ENCODE results near the gene NPAS3. TPM values are rescaled to one million over a fixed set of nuclear protein-coding genes. Genes with fewer than 3 reads are reported as not detected.

Gene NPAS3
- polyA plus RNA-seq, 1 donor: 1.0 TPM

DNA sequence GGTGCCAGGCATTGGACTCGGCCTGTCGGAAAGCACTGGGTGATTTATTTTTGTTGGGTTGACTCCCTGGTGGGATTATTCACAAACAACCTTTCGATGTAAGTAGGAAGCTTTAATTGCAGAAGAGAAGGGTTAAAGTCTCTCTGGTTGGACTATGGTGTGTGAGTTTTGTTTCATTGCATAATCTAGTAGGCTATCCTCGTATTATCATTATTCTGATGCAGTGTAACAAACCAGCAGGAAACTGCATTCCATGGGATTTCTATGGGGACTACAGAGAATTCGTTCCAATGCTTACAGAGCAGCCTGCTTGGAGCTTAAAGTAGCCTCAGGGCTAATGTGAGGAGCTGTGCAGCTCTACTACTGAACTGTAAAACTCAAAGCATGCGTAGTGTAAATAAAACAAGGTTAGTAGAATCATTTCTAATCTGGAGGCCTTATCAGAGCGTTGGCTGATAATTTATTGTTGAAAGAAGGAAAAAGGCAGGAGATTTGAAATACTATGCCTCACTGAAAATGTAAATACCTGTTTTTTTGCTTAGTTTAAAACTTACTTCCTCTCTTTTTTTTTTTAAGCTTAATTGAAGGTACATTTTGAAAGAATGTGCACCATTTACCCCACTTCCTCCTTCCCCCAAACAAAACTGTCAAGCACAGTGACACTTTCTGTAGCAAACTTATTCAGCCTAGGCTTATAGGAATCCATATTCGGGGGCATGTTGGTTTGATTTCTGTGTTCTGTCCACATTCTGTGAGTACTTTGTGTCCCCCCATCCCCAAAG, 226.7 kb downstream of the NPAS3 start:
- WGBS (ENCODE audit: insufficient coverage, low lambda C conversion rate): 48% methylated on average over 4 of the region's 8 CpGs
- no peaks in the 10 kb centered on the region for H3K9me3 ChIP-seq (ENCODE audit: control insufficient read depth, low read depth, low read length)
- DNase-seq: no peak
- no peak overlapping the region for H3K4me3 ChIP-seq (ENCODE audit: low read length)
- no peaks in the 10 kb centered on the region for H3K4me1 ChIP-seq (ENCODE audit: control insufficient read depth, insufficient read depth, low read length)
- H3K36me3 ChIP-seq (ENCODE audit: control insufficient read depth, insufficient read depth, low read length): no peaks in the 10 kb centered on the region
- no peak overlapping the region for H3K27ac ChIP-seq (ENCODE audit: low read length)
- no peaks in the 10 kb centered on the region for H3K27me3 ChIP-seq (ENCODE audit: control insufficient read depth, insufficient read depth, low read length)

DNA sequence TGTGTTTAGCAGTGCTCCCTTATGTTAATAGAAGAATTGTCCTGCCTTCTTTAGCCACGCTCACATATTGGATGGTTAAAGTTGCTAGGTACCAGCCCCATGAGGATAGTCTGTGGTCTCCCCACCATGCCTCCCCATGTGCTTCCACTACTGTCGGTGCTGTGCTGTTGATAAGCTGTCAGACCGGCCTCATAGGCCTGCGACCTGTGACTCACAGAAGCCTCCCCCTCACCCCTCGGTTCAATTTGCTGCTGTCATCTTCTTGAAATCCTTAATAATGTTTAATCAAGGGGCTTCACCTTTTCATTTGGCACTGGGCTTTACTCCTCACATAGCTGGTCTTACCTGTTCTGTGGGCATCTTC, 227.2 kb downstream of the NPAS3 start:
- Histone ChIP-seq H3K4me3 (ENCODE audit: low read length) (no peak overlapping the region), H3K36me3 (ENCODE audit: control insufficient read depth, insufficient read depth, low read length) (no peaks in the 10 kb centered on the region), H3K4me1 (ENCODE audit: control insufficient read depth, insufficient read depth, low read length) (no peaks in the 10 kb centered on the region), H3K27me3 (ENCODE audit: control insufficient read depth, insufficient read depth, low read length) (no peaks in the 10 kb centered on the region), H3K9me3 (ENCODE audit: control insufficient read depth, low read depth, low read length) (no peaks in the 10 kb centered on the region), H3K27ac (ENCODE audit: low read length) (no peak overlapping the region)
- DNase-seq: no peak
- no CpG with 5 or more reads among the region's 5 CpGs for WGBS (ENCODE audit: insufficient coverage, low lambda C conversion rate)

DNA sequence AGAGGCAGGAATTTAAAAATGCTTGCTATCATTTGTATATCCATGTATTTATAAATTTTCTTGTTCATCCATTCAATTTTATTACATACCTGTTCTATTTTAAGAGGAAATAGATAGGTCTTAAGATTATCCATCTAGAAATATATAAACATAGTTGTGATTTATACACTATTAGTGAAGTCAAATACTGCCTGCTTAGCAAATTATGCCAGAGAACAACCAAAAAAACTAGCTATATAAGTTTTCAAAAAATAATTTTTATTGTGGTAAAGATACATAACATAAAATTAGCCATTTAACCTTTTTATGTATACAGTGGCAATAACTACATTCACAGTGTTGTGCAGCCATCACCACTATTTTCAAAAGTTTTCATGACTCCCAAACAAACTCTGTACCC, 237.3 kb downstream of the NPAS3 start:
- H3K4me3 ChIP-seq (ENCODE audit: low read length): no peak overlapping the region
- no peaks in the 10 kb centered on the region for H3K36me3 ChIP-seq (ENCODE audit: control insufficient read depth, insufficient read depth, low read length)
- no peak overlapping the region for H3K27ac ChIP-seq (ENCODE audit: low read length)
- no peaks in the 10 kb centered on the region for H3K4me1 ChIP-seq (ENCODE audit: control insufficient read depth, insufficient read depth, low read length)
- DNase-seq: no peak
- no peaks in the 10 kb centered on the region for H3K27me3 ChIP-seq (ENCODE audit: control insufficient read depth, insufficient read depth, low read length)
- no peaks in the 10 kb centered on the region for H3K9me3 ChIP-seq (ENCODE audit: control insufficient read depth, low read depth, low read length)

DNA sequence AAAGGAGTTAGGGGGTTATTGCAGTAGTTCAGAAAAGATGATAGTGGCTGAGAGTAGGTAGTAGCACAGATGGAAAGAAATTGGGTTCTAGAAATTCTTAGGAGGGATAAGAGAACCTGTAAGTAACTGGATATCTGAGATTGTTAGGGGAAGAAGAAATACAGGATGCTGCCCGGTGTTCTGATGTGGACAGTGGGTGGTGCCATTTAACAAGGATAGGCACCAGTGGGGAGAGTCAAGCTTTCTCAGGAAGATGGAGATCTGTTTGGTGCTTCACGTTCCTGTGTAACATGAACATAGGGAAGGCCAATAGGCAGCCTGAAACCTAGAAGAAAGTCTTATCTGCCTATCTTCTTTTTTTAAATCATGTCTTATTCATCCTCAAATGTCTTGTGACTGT, 245.9 kb downstream of the NPAS3 start:
- WGBS (ENCODE audit: insufficient coverage, low lambda C conversion rate): 50% methylated on average over 1 of the region's 2 CpGs
- Histone ChIP-seq H3K4me3 (ENCODE audit: low read length) (no peak overlapping the region), H3K4me1 (ENCODE audit: control insufficient read depth, insufficient read depth, low read length) (no peaks in the 10 kb centered on the region), H3K27ac (ENCODE audit: low read length) (no peak overlapping the region), H3K9me3 (ENCODE audit: control insufficient read depth, low read depth, low read length) (no peaks in the 10 kb centered on the region), H3K36me3 (ENCODE audit: control insufficient read depth, insufficient read depth, low read length) (no peaks in the 10 kb centered on the region), H3K27me3 (ENCODE audit: control insufficient read depth, insufficient read depth, low read length) (no peaks in the 10 kb centered on the region)
- DNase-seq: no peak

DNA sequence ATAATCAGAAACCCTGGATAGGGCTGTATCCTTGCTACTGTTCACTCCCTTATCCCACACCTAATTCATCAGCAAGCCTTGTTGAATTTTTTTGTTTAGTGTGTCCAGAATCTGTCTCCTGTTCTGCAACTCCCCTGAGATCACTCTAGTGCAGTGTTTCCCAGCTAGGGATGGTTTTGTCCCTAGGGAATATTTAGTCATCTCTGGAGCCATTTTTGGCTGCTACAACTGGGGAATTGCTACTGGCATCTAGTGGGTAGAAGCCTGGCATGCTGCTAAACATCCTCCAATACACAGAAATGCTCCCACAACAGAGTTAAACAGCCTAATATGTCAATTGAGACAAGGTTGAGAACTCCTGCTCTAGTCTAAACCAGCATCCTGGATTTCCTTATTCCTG, 248.0 kb downstream of the NPAS3 start:
- Histone ChIP-seq H3K9me3 (ENCODE audit: control insufficient read depth, low read depth, low read length) (no peaks in the 10 kb centered on the region), H3K4me3 (ENCODE audit: low read length) (no peak overlapping the region), H3K4me1 (ENCODE audit: control insufficient read depth, insufficient read depth, low read length) (no peaks in the 10 kb centered on the region), H3K27ac (ENCODE audit: low read length) (no peak overlapping the region), H3K27me3 (ENCODE audit: control insufficient read depth, insufficient read depth, low read length) (no peaks in the 10 kb centered on the region), H3K36me3 (ENCODE audit: control insufficient read depth, insufficient read depth, low read length) (no peaks in the 10 kb centered on the region)
- DNase-seq: no peak

DNA sequence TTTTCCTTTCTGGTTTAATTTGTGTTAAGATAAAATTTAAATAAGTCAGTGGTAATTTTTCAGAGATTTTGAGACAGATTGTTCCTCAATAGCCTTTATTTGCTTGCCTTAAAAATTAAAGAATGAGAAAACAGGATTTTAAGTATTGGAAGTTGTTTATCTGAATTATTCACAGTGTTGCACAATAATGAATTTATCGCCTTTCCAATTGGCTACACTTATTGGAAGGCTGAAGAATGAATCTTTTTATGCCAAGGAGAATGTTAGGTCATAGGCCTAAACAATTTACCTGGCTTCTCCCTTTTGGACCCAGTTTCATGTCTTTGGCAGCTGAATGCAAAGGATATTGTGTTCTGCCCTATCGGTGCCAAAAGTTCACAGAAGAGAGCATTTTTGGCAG, 250.2 kb downstream of the NPAS3 start:
- no peak overlapping the region for H3K4me3 ChIP-seq (ENCODE audit: low read length)
- WGBS (ENCODE audit: insufficient coverage, low lambda C conversion rate): no CpG with 5 or more reads among the region's 2 CpGs
- H3K4me1 ChIP-seq (ENCODE audit: control insufficient read depth, insufficient read depth, low read length): no peaks in the 10 kb centered on the region
- no peak for DNase-seq
- no peaks in the 10 kb centered on the region for H3K9me3 ChIP-seq (ENCODE audit: control insufficient read depth, low read depth, low read length)
- no peaks in the 10 kb centered on the region for H3K36me3 ChIP-seq (ENCODE audit: control insufficient read depth, insufficient read depth, low read length)
- no peaks in the 10 kb centered on the region for H3K27me3 ChIP-seq (ENCODE audit: control insufficient read depth, insufficient read depth, low read length)
- H3K27ac ChIP-seq (ENCODE audit: low read length): no peak overlapping the region

DNA sequence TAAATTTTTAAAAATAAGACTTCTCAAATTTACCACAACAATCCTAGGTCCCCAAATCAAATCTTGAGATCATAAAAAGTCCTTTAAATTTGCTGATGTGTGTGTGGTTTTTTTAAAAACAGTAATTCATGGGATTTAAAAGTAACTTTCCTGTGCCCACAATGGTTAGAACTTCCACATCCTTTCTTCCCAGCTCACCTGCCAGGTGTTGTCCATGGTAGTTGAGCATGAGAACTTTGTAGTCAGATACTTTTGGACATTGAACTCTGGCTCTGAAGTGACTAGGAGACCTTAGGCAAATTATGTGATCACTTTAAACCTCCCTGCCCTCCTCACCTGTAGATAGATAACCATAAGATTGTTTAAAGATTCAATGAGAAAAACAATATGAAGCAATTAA, 253.2 kb downstream of the NPAS3 start:
- Histone ChIP-seq H3K4me3 (ENCODE audit: low read length) (no peak overlapping the region), H3K27me3 (ENCODE audit: control insufficient read depth, insufficient read depth, low read length) (no peaks in the 10 kb centered on the region), H3K4me1 (ENCODE audit: control insufficient read depth, insufficient read depth, low read length) (no peaks in the 10 kb centered on the region), H3K36me3 (ENCODE audit: control insufficient read depth, insufficient read depth, low read length) (no peaks in the 10 kb centered on the region), H3K27ac (ENCODE audit: low read length) (no peak overlapping the region), H3K9me3 (ENCODE audit: control insufficient read depth, low read depth, low read length) (no peaks in the 10 kb centered on the region)
- DNase-seq: no peak

DNA sequence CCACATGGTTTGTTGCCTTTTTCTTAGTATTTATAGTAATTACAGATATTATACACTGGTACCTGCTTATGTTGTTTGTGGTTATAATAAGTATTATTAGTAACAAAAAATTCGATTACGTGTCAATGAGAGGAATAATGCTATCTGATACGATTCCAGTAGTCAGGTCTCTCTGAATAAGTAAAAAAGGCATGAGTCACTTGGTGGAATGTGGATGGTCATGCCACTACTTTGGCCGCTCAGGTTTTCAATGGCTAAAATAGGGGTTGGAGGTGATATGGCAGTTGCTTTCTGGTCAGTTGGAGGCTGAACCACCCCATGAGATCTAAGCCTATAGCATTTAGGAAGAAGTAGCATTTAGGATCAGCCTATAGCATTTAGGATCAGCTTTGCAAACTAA, 255.9 kb downstream of the NPAS3 start:
- no peak overlapping the region for H3K27ac ChIP-seq (ENCODE audit: low read length)
- no peak for DNase-seq
- no peak overlapping the region for H3K4me3 ChIP-seq (ENCODE audit: low read length)
- no peaks in the 10 kb centered on the region for H3K27me3 ChIP-seq (ENCODE audit: control insufficient read depth, insufficient read depth, low read length)
- no peaks in the 10 kb centered on the region for H3K36me3 ChIP-seq (ENCODE audit: control insufficient read depth, insufficient read depth, low read length)
- WGBS (ENCODE audit: insufficient coverage, low lambda C conversion rate): 100% methylated on average over 1 of the region's 4 CpGs
- peaks cover 8% of the 10 kb centered on the region for H3K9me3 ChIP-seq (ENCODE audit: control insufficient read depth, low read depth, low read length)
- H3K4me1 ChIP-seq (ENCODE audit: control insufficient read depth, insufficient read depth, low read length): no peaks in the 10 kb centered on the region

DNA sequence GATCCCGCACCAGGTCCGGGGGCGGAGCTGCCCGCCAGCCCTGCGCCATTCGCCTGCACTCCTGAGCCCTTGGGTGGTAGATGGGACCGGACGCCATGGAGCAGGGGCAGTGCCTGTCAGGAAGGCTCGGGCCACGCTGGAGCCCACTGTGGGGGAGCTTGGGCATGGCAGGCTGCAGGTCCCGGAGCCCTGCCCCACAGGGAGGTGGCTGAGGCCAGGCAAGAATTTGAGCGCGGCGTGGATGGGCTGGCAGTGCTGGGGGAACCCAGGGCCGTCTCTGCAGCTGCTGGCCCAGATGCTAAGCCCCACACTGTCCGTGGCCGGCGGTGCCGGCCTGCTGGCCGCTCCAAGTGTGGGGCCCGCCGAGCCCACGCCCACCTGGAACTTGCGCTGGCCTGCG, 260.0 kb downstream of the NPAS3 start:
- H3K27me3 ChIP-seq (ENCODE audit: control insufficient read depth, insufficient read depth, low read length): no peaks in the 10 kb centered on the region
- no peak for DNase-seq
- no peak overlapping the region for H3K27ac ChIP-seq (ENCODE audit: low read length)
- no peaks in the 10 kb centered on the region for H3K4me1 ChIP-seq (ENCODE audit: control insufficient read depth, insufficient read depth, low read length)
- no peaks in the 10 kb centered on the region for H3K36me3 ChIP-seq (ENCODE audit: control insufficient read depth, insufficient read depth, low read length)
- peaks cover 8% of the 10 kb centered on the region for H3K9me3 ChIP-seq (ENCODE audit: control insufficient read depth, low read depth, low read length)
- no peak overlapping the region for H3K4me3 ChIP-seq (ENCODE audit: low read length)
- WGBS (ENCODE audit: insufficient coverage, low lambda C conversion rate): no CpG with 5 or more reads among the region's 25 CpGs

DNA sequence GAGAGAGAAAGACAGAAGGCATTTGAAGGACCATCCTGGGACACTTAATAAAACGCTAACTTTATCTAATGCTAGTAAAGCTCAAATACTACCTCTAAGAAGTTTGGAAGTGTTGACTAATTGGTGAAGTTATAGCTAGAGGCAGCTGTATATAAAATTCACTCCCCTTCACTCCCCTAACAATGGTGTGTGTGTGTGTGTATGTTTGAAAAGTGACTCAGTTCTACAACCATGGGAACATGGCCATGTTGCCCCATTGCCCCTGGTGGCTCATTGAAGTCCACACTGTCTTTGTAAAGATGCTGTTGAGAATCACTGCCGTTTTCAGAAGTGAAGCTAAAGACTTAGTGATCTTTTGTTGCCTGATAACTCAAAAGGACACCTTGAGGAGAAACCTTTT, 262.4 kb downstream of the NPAS3 start:
- WGBS (ENCODE audit: insufficient coverage, low lambda C conversion rate): 100% methylated on average over 1 of the region's 2 CpGs
- Histone ChIP-seq H3K4me1 (ENCODE audit: control insufficient read depth, insufficient read depth, low read length) (no peaks in the 10 kb centered on the region), H3K36me3 (ENCODE audit: control insufficient read depth, insufficient read depth, low read length) (no peaks in the 10 kb centered on the region)

DNA sequence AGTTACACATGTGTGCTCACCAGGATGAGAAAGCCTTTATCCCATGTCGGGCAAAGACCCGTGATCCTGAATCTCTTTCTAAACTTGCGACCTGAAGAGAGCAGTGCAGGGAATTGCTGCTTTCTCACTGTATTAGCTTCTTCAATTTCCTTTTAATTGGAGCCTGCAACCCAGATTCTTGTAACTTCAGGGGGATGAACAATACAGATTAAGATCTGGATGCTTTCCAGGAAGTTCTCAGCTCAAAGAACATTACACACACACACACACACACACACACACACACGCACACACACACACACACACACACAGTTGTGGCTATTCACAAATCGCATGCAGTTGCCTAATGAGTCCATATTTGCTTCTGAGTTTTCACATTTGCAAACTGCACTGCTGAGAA, 268.3 kb downstream of the NPAS3 start:
- Histone ChIP-seq H3K36me3 (ENCODE audit: control insufficient read depth, insufficient read depth, low read length) (no peaks in the 10 kb centered on the region), H3K9me3 (ENCODE audit: control insufficient read depth, low read depth, low read length) (no peaks in the 10 kb centered on the region), H3K4me1 (ENCODE audit: control insufficient read depth, insufficient read depth, low read length) (no peaks in the 10 kb centered on the region), H3K4me3 (ENCODE audit: low read length) (no peak overlapping the region), H3K27ac (ENCODE audit: low read length) (no peak overlapping the region), H3K27me3 (ENCODE audit: control insufficient read depth, insufficient read depth, low read length) (no peaks in the 10 kb centered on the region)
- no peak for DNase-seq
- no CpG with 5 or more reads among the region's 5 CpGs for WGBS (ENCODE audit: insufficient coverage, low lambda C conversion rate)

More for the DNA sequence above, 262.4 kb downstream of the NPAS3 start:
- Histone ChIP-seq H3K4me3 (ENCODE audit: low read length) (no peak overlapping the region), H3K9me3 (ENCODE audit: control insufficient read depth, low read depth, low read length) (peaks cover 8% of the 10 kb centered on the region), H3K27ac (ENCODE audit: low read length) (no peak overlapping the region), H3K27me3 (ENCODE audit: control insufficient read depth, insufficient read depth, low read length) (no peaks in the 10 kb centered on the region)
- DNase-seq: no peak
